Skin epidermis (tissue), 12 donors: ENCODE data around the gene KAZN.

Source experiments
- H3K27ac ChIP-seq, 21 experiments: fragments of 200-600 bp; sonication (generic) in 11 of 21; one replicate each; pipeline ENCODE4 v1.5.0; 2020; ENCODE audit warnings: mild to moderate bottlenecking in 3 of 21, inconsistent platforms in 2 of 21, moderate library complexity in 2 of 21
- H3K4me3 ChIP-seq, 7 experiments: fragments of 200-600 bp; sonication (generic) in 2 of 7; one replicate each; pipeline ENCODE4 v1.5.0; 2020; ENCODE audit warnings: inconsistent platforms in 2 of 7, mild to moderate bottlenecking in 2 of 7, moderate library complexity in 1 of 7

Gene KAZN

GRCh38 chr1:14994148-14994547 lies 395.7 kb downstream of the KAZN start:
- Histone ChIP-seq H3K4me3 (no peak overlapping the region), H3K27ac (no peak overlapping the region)

- Histone ChIP-seq H3K4me3 (no peak overlapping the region), H3K27ac (peak overlapping the region in 2 of 21 experiments; percentile 22 to 67)
Measured at GRCh38 chr1:14994841-14995437, 396.5 kb downstream of the KAZN start.

DNA sequence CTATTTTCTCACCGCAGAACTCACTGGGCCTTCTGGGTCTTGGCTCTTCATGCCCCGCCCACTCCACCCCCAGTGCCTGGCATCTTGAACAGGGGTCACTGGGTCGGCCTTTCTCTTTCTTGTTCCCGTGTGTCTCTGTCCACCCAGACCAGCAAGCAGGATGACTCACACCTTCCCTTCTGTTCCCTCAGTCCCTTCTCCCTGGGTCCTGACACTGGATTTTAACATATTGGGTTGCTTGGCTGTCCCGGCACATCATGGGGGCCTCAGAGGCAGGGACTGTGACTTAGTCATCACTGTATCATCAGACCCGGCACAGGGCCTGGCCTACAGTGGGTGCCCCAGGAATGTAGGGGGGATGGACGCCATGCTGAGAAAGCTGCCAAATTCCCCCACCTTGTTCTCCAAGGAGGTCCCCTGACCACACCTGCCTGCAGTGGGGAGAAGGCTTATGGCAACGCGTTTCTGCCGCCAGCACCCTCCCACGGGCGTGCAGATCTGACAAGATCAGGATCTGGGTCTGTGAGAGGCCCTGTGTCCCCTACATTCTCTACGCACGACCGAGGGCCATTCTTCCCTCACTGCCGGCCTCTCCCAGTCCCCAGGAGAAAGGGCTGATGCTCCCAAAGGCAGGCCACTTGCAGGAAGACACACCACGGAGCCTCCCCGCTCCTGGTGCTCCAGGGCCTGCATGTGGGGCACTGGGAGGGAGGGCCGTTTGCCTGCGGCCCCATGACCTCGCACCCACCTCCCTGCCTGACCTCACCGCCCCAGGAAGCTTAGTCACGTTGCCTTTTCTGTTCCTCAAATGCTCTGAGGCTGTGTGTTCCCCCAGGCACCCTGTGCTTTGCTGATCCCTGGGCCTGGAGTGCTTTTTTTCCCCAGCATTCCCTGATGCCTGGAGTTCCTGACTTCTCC lies 397.9 kb downstream of the KAZN start:
- H3K27ac ChIP-seq: peak overlapping the region in 7 of 21 experiments; percentile 2 to 76 (median 26)
- H3K4me3 ChIP-seq: no peak overlapping the region

- no peak overlapping the region for H3K4me3 ChIP-seq
- no peak overlapping the region for H3K27ac ChIP-seq
Measured at GRCh38 chr1:14997646-14998276, 399.3 kb downstream of the KAZN start.

DNA sequence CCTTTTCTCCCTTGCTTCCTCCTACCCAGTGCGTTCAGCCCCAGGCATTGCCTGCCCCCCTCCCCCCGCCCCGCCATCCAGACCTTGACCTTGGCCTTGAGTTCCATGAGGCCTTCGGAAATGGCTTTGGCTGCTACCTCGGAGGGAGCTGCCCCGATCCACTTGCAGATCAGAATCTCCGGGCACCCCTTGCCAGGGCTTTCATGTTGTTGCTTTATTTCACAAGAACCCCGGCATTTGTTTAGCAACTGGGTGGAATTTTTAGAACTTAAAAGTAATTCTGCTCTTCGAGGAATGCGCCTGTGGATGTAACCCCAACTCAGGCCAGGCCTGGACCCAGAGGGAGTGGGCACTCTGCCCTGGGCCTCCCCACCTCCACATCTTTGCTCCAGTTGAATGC lies 401.0 kb downstream of the KAZN start:
- no peak overlapping the region for H3K27ac ChIP-seq
- H3K4me3 ChIP-seq: no peak overlapping the region

DNA sequence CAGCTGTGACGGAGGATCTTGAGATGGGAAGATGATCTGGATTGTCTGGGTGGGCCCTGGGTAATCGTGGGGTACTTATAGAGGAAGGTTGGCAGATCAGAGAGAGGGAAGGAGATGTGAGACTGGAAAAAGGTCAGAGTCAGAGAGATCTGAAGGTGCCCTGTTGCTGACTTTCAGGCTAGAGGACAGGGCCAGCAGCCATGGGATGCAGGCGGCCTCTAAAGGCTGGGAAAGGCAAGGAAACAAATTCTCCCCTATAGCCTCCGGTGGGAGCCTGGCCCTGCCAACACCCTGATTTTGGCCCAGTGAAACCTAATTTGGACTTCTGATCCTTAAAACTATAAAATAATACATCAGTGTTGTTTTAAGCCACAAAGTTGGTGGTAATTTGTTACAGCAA lies 401.5 kb downstream of the KAZN start:
- Histone ChIP-seq H3K4me3 (no peak overlapping the region), H3K27ac (no peak overlapping the region)

- Histone ChIP-seq H3K27ac (no peak overlapping the region), H3K4me3 (no peak overlapping the region)
Measured at GRCh38 chr1:15000671-15001070, 402.2 kb downstream of the KAZN start.

DNA sequence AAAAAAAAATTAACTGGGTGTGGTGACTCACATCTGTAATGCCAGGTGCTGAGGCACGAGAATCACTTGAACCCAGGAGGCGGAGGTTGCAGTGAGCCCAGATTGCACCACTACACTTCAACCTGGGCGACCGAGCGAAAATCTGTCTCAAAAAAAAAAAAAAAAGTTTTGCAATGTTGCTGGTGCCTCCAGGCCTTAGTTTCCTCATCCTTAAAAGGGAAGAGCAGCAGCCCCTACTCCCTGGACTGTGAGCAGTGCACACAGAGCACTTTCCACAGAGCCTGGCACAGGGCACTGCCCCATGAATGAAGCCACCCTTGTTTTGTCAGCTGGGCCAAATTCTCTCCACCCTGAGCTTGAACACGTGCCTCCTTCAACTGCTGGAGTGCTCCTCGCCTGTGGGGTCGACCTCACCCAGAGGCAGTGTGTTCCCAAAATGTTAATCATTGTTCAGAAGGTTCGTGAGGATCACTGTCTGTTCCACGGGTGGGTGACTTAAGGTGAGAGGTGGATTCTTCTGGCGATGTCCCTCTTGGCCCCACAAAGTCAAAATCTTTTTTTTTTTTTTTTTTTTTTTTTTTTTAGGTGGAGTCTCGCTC lies 402.9 kb downstream of the KAZN start:
- Histone ChIP-seq H3K27ac (no peak overlapping the region), H3K4me3 (no peak overlapping the region)

- H3K4me3 ChIP-seq: no peak overlapping the region
- H3K27ac ChIP-seq: no peak overlapping the region
Measured at GRCh38 chr1:15002325-15002724, 403.8 kb downstream of the KAZN start.

GRCh38 chr1:15004396-15004795 lies 405.9 kb downstream of the KAZN start:
- H3K27ac ChIP-seq: no peak overlapping the region

DNA sequence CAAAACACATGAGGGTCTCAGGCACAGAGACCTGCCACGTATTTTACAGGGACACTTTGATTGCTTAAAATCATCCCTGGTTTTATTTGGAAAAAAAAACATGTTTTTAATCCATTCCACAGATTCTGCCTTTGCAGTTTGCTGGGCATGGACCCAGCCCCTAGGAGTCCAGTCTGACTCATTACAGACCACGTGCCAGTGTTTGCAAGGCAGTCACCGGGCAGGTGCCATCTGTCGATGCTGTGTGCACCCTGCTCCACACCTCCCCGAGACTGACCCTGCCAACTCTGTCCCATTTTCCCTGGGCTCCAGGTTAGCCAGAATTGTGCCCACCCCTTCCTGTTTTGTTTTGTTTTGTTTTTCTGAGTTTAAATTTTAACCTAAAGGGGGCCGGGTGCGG lies 406.6 kb downstream of the KAZN start:
- Histone ChIP-seq H3K27ac (no peak overlapping the region), H3K4me3 (no peak overlapping the region)

More at GRCh38 chr1:15004396-15004795, 405.9 kb downstream of the KAZN start:
- no peak overlapping the region for H3K4me3 ChIP-seq

- Histone ChIP-seq H3K27ac (peak overlapping the region in 2 of 21 experiments; percentile 11 to 26), H3K4me3 (no peak overlapping the region)
Measured at GRCh38 chr1:15007368-15007767, 408.9 kb downstream of the KAZN start.

DNA sequence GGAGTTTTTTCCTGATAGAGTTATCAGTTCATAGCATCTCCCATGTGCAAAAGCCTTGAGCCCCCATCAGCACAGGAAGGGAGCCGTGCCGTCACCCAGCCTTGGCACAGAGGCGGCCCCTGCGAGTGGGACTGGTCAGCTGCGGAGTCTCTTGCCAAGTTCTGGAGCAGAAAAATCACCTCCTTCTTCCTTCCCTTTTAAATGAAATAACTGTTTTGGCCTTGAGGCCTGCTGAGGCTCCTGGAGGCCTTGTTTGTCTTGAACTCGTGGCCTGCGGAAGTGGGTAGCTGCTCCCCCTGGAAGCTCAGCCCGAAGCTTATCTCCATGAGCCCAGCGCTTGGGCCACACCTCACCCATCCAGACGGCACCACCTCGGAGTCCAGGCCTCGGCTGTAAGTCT lies 409.4 kb downstream of the KAZN start:
- no peak overlapping the region for H3K4me3 ChIP-seq
- peak overlapping the region in 2 of 21 experiments; percentile 26 to 73 for H3K27ac ChIP-seq

- peak overlapping the region in 1 of 21 experiments; percentile 73 for H3K27ac ChIP-seq
- no peak overlapping the region for H3K4me3 ChIP-seq
Measured at GRCh38 chr1:15008783-15009729, 410.6 kb downstream of the KAZN start.

DNA sequence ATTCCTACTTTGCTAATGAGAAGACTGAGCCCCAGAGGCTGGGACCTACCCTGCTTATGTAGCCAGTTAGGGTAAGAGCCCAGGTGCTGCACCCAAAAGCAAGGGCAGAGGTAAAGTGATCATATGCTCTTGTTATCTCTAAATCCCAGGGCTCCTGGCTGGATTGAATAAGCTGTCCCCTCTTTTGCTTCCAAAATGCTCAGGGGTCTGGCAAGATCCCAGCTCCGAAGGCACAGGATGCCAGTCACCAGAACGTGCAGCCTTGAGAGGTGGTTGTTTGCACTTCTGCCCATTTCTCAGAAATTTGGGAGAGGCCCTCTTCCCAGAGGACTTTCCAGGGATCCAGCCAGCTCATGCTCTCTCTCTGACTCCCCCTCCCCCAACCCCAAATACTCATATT lies 412.7 kb downstream of the KAZN start:
- H3K27ac ChIP-seq: no peak overlapping the region
- no peak overlapping the region for H3K4me3 ChIP-seq

- Histone ChIP-seq H3K4me3 (no peak overlapping the region), H3K27ac (no peak overlapping the region)
Measured at GRCh38 chr1:15011661-15012060, 413.2 kb downstream of the KAZN start.

- no peak overlapping the region for H3K4me3 ChIP-seq
- no peak overlapping the region for H3K27ac ChIP-seq
Measured at GRCh38 chr1:15012822-15013221, 414.3 kb downstream of the KAZN start.

DNA sequence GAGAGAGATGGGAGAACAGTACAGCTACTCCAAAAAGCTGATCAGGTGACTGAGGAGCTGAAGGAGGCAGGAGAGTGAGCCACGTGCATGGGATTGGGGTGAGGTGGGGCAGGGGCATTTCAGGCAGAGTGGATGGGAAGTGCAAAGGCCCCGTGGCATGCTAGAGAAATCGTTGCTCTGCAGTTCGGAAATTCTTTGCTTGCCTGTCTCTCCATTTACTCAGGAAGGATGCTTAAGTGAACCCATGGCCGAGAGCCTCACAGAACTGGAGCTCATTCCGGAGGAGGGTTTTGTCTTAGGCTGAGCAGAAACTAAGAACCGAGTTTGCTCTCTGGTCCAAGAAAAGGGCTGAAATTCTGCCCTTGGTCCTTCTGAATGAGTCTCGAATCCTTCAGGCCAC lies 415.3 kb downstream of the KAZN start:
- Histone ChIP-seq H3K4me3 (no peak overlapping the region), H3K27ac (no peak overlapping the region)

- Histone ChIP-seq H3K27ac (no peak overlapping the region), H3K4me3 (no peak overlapping the region)
Measured at GRCh38 chr1:15014516-15014915, 416.0 kb downstream of the KAZN start.
